Psoas muscle (tissue), 8 donors: ENCODE data around the gene DENND4C. TPM values are rescaled to one million over a fixed set of nuclear protein-coding genes. Genes with fewer than 3 reads are reported as not detected.
A peak's percentile ranks its signal among the peaks of the same experiment; 100 is the strongest.

Experiments
- ATAC-seq, 4 donors: fragments of 200-7000 bp; cut with Tn5 transposase; one replicate each; pipeline ENCODE4 v1.9.1; 2020; ENCODE audit warnings: moderate library complexity in 3 of 4, mild to moderate bottlenecking in 2 of 4
- DNase-seq, 2 donors: peaks; one replicate each; pipeline ENCODE4 v3.0.0-alpha.2; 2020
- H3K27ac ChIP-seq: fragments of 200-600 bp; one replicate; pipeline ENCODE4 v1.8.0; 2022
- H3K27me3 ChIP-seq, 3 donors: fragments of 200-600 bp in 1 of 3; one replicate each; pipeline versions ENCODE4 v1.6.1 to v1.8.0; 2013 to 2022; ENCODE audit warnings: low read length in 2 of 3, mild to moderate bottlenecking in 2 of 3, moderate library complexity in 1 of 3; ENCODE audit not compliant: insufficient read depth in 3 of 3
- H3K36me3 ChIP-seq, 2 donors: fragments of 200-600 bp in 1 of 2; one replicate each; pipeline versions ENCODE4 v1.6.1 to v1.8.0; 2013 to 2022; ENCODE audit warnings: low read depth in 1 of 2, mild to moderate bottlenecking in 1 of 2, moderate library complexity in 1 of 2; ENCODE audit not compliant: insufficient read depth in 1 of 2
- H3K4me1 ChIP-seq: fragments of 200-600 bp; one replicate; pipeline ENCODE4 v1.8.0; 2022
- H3K4me3 ChIP-seq: fragments of 200-600 bp; one replicate; pipeline ENCODE4 v1.8.0; 2022; ENCODE audit warnings: mild to moderate bottlenecking
- H3K9me3 ChIP-seq: fragments of 200-600 bp; one replicate; pipeline ENCODE4 v1.8.0; 2022
- WGBS, 3 donors: extraction: QIAGEN DNeasy Blood & Tissue Kit; methylation state at CpG; one replicate each; pipeline versions ENCODE4 v1.1.6 to v1.1.7; 2013; 5-methylcytosine and 5-hydroxymethylcytosine counted together
- intact Hi-C, 2 donors: fragments of 100-400 bp; cut with DNase I; formaldehyde crosslinking; loops; one replicate each; pipeline versions ENCODE4 v1.11.0 to v1.14.2; 2022
- polyA plus RNA-seq, 3 donors: library from polyadenylated mRNA; stranded (reverse); fragments of 200-250 nt; gene quantifications; one replicate each; pipeline ENCODE4 v1.2.3, GENCODE V29; 2013
- total RNA-seq, 4 donors: library from RNA; stranded (reverse); fragmentation: NEBNext Ultra II Directional in 2 of 4; extraction: Animal tissue kit (Norgen Biotek cat#: 25700) in 2 of 4; gene quantifications; one replicate each; pipeline versions ENCODE4 v1.2.1 to v1.2.4, GENCODE V29; 2021 to 2023
- TF ChIP-seq, protein P1 (sequence below): fragments of 200-600 bp; IDR thresholded peaks from one replicate; pipeline ENCODE4 v1.8.0; 2022; ENCODE audit warnings: antibody characterized with exemption
- donor health status: healthy with polysubstance abuse.
- donor health status: DM: no; HTN: no; CAD: no; lungs with moderate emphysema.
- donor health status: Bipolar disorder and iron deficiency.
- donor health status: healthy.
- donor health status: DM: yes; HTN: yes; CAD: no.
- donor health status: DM: no; HTN: no; CAD: no.
- donor health status: DM: no; HTN: no; CAD: no.
- donor health status: DM: yes; HTN: yes; CAD: no.

Gene DENND4C
- total and polyA plus RNA-seq, 7 donors: 5.6 to 16.4 (median 12.2) TPM

- WGBS, 3 donors: 57 to 74% (median 59%) methylated on average over 2 of the region's 2 CpGs
- no peaks in the 10 kb centered on the region for H3K27me3 ChIP-seq
- ATAC-seq (no peak), DNase-seq (no peak)
- no peaks in the 10 kb centered on the region for H3K9me3 ChIP-seq
- peaks cover 17 to 76% of the 10 kb centered on the region in 2 donors for H3K36me3 ChIP-seq
- H3K4me1 ChIP-seq: peaks cover 14% of the 10 kb centered on the region
- intact Hi-C loops: loop anchor here (5.0 to 10.0 kb wide), 2 partner anchors 80 to 142 kb away; partner anchors contain the start of gene DENND4C (in 1 of the 2)
- TF ChIP-seq, protein P1, sequence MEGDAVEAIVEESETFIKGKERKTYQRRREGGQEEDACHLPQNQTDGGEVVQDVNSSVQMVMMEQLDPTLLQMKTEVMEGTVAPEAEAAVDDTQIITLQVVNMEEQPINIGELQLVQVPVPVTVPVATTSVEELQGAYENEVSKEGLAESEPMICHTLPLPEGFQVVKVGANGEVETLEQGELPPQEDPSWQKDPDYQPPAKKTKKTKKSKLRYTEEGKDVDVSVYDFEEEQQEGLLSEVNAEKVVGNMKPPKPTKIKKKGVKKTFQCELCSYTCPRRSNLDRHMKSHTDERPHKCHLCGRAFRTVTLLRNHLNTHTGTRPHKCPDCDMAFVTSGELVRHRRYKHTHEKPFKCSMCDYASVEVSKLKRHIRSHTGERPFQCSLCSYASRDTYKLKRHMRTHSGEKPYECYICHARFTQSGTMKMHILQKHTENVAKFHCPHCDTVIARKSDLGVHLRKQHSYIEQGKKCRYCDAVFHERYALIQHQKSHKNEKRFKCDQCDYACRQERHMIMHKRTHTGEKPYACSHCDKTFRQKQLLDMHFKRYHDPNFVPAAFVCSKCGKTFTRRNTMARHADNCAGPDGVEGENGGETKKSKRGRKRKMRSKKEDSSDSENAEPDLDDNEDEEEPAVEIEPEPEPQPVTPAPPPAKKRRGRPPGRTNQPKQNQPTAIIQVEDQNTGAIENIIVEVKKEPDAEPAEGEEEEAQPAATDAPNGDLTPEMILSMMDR: no peak
- no peak overlapping the region for H3K4me3 ChIP-seq
- no peak overlapping the region for H3K27ac ChIP-seq
Observed at GRCh38 chr9:19376931-19377330, 146.4 kb downstream of the DENND4C start.

GRCh38 chr9:19378164-19378563 lies 147.7 kb downstream of the DENND4C start:
- TF ChIP-seq, protein P1: no peak
- Histone ChIP-seq H3K4me1 (peaks cover 14% of the 10 kb centered on the region), H3K27ac (no peak overlapping the region), H3K27me3 (no peaks in the 10 kb centered on the region), H3K36me3 (peaks cover 17 to 63% of the 10 kb centered on the region in 2 donors), H3K4me3 (peak overlapping the region; percentile 83), H3K9me3 (no peaks in the 10 kb centered on the region)
- WGBS, 3 donors: 86 to 89% (median 86%) methylated on average over 4 of the region's 4 CpGs
- ATAC-seq (no peak), DNase-seq (no peak)
- intact Hi-C loops: loop anchor here (5.0 to 10.0 kb wide), 2 partner anchors 79 to 143 kb away; partner anchors contain the start of gene DENND4C (in 1 of the 2)

- 39 to 49% (median 48%) methylated on average over 7 of the region's 7 CpGs for WGBS, 3 donors
Observed at GRCh38 chr9:19378647-19379046, 148.2 kb downstream of the DENND4C start.

DNA sequence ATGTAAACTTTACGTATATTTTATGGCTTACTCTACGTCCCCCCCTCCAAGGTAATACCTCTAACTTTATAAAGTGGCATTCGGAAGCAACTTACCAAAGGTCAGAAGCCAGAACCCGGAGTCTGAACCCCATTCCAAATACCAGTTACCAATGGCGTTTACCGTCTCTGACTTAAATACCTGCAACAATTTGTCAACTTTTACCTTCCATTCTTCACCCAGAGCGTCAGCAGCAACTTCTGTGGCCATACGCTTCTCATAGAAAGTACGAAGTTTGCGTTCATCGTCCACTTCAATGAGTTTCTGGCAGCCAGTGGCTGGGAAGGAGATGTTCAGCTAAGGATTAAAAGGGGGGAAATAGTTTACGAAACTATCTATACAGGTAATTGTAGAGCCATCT lies 148.8 kb downstream of the DENND4C start:
- intact Hi-C loops: loop anchor here (5.0 to 10.0 kb wide), 2 partner anchors 78 to 144 kb away; partner anchors contain the start of gene DENND4C (in 1 of the 2)
- Histone ChIP-seq H3K36me3 (peaks cover 17 to 52% of the 10 kb centered on the region in 2 donors), H3K4me1 (peaks cover 14% of the 10 kb centered on the region), H3K9me3 (no peaks in the 10 kb centered on the region), H3K27ac (peak overlapping the region; percentile 93), H3K4me3 (peak overlapping the region; percentile 83), H3K27me3 (no peaks in the 10 kb centered on the region)
- 10 to 15% (median 12%) methylated on average over 12 of the region's 12 CpGs for WGBS, 3 donors
- no peak for DNase-seq
- ATAC-seq: no peak
- TF ChIP-seq, protein P1: no peak

More at GRCh38 chr9:19378647-19379046, 148.2 kb downstream of the DENND4C start:
- Histone ChIP-seq H3K4me3 (peak overlapping the region; percentile 83), H3K27ac (peak overlapping the region; percentile 93), H3K27me3 (no peaks in the 10 kb centered on the region), H3K9me3 (no peaks in the 10 kb centered on the region), H3K4me1 (peaks cover 14% of the 10 kb centered on the region), H3K36me3 (peaks cover 17 to 59% of the 10 kb centered on the region in 2 donors)
- TF ChIP-seq, protein P1: no peak
- intact Hi-C loops: loop anchor here (5.0 to 10.0 kb wide), 2 partner anchors 79 to 144 kb away; partner anchors contain the start of gene DENND4C (in 1 of the 2)
- no peak for DNase-seq
- no peak for ATAC-seq
